Measurements from ENCODE around the gene ALPG. TPM values are rescaled to one million over a fixed set of nuclear protein-coding genes. Genes with fewer than 3 reads are reported as not detected.
"Not testable (repeated sequence)": the region's sequence is repeated elsewhere in the genome, so short reads cannot be mapped to it uniquely, and the experiment has no call there.

The ALPG gene
- total RNA-seq, 4 donors from 2014 or later = not detected

DNA sequence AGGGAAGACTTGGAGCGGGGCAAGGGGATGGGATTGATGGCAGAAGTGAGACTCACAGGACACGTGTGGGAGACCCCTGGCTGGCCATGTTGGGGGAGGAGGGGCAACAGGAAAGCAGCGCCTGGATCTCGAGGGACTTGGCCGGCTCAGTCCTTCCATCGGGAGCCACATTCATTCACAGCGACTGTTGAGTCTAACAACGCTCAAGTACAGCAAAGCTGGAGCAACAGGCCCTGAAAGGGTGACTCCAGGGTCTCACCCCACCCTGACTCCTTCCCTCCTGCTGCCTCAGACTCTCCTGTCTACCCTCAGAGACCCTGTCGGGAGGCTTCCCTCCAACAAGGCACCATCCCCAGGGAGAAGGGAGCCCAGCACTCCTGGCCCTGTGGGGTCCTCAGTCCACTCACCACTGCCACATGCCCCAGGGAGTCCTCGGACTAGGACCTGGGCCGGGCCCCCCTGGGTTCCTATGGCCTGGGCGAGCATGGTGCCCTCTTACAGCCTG lies 34.6 kb downstream of the ALPG start:
- no peaks in the 10 kb centered on the region for H3K9me3 ChIP-seq
- H3K4me1 ChIP-seq = no peaks in the 10 kb centered on the region
- H3K27ac ChIP-seq = no peak overlapping the region
- H3K27me3 ChIP-seq = no peaks in the 10 kb centered on the region
- DNase-seq = no peak
- no peak overlapping the region for H3K4me3 ChIP-seq
- TF ChIP-seq CTCF (IDR thresholded peaks at IDR 0.05) (no peak), POLR2A (IDR thresholded peaks at IDR 0.05) (no peak)
- no peaks in the 10 kb centered on the region for H3K36me3 ChIP-seq

- H3K4me1 ChIP-seq, H3K27ac ChIP-seq, H3K36me3 ChIP-seq, H3K27me3 ChIP-seq, H3K9me3 ChIP-seq, H3K4me3 ChIP-seq: not testable (repeated sequence)
- peak in 1 of 3 donors; percentile 23 for DNase-seq
Measured at GRCh38 chr2:232441922-232442321, 35.3 kb downstream of the ALPG start.

DNA sequence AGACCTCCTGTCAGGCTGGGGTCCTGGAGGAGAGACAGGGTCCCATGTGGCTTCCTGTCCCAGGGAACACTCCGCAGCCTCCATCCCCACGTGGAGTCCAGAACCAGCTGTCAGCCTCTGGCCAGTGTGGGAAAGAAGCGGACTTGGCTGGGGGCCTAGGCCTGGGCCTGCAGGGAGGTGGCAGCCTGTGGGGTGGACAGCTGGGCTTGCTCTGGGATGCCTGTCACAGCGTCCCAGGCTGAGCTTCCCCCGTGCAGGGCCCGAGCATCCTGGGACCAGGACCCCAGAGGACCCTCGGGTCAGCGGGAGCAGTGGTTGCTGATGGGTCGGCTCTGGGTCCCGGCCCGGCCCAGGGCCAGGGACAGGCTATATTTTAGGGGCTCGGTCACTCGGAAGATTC lies 35.8 kb downstream of the ALPG start:
- DNase-seq = peak in 1 of 3 donors; percentile 22
- not testable (repeated sequence) for H3K36me3 ChIP-seq, H3K27ac ChIP-seq, H3K27me3 ChIP-seq, H3K4me3 ChIP-seq, H3K9me3 ChIP-seq, H3K4me1 ChIP-seq

- not testable (repeated sequence) for H3K27me3 ChIP-seq, H3K36me3 ChIP-seq, H3K4me3 ChIP-seq, H3K4me1 ChIP-seq, H3K27ac ChIP-seq, H3K9me3 ChIP-seq
- DNase-seq = peak in 1 of 3 donors; percentile 17
Measured at GRCh38 chr2:232443047-232443446, 36.4 kb downstream of the ALPG start.

DNA sequence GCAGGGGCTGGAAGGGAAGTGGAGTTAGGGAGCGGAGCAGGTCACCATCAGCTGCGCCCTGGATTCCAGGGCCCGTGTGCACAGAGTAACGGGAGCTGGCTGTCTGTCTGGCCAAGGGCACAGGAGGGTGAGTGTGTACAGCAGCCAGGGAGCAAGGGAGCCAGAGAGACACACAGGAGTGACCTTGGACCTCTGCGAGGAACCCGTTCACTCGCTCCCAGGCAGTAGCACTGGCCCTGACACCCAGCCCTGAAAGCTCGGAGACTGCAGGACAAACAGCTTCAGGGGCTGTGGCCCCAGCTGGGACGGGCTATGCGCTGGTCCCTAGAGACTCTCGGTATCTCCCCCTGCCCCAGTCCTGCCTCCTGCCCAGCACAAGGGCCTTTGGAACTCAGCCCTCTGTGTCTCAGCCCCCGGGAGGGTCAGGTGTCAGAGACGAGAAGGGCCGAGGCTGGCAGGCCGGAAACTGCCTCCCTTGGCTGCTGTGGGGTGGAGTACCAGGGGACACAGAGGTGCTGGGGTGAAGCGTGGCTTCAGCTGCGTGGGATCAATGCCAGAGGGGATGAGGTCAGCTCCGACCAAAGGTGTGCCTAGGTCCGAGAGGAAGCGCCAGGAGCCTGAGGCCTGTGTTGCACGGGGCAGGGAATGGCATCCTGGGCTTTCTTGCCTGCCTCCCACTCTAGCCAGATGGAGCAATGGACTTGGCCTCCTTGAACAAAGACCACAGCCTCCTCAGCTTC lies 37.2 kb downstream of the ALPG start:
- not testable (repeated sequence) for H3K27ac ChIP-seq, H3K4me1 ChIP-seq, H3K9me3 ChIP-seq, H3K27me3 ChIP-seq, H3K4me3 ChIP-seq, H3K36me3 ChIP-seq
- DNase-seq = peak in 1 of 3 donors; percentile 47

DNA sequence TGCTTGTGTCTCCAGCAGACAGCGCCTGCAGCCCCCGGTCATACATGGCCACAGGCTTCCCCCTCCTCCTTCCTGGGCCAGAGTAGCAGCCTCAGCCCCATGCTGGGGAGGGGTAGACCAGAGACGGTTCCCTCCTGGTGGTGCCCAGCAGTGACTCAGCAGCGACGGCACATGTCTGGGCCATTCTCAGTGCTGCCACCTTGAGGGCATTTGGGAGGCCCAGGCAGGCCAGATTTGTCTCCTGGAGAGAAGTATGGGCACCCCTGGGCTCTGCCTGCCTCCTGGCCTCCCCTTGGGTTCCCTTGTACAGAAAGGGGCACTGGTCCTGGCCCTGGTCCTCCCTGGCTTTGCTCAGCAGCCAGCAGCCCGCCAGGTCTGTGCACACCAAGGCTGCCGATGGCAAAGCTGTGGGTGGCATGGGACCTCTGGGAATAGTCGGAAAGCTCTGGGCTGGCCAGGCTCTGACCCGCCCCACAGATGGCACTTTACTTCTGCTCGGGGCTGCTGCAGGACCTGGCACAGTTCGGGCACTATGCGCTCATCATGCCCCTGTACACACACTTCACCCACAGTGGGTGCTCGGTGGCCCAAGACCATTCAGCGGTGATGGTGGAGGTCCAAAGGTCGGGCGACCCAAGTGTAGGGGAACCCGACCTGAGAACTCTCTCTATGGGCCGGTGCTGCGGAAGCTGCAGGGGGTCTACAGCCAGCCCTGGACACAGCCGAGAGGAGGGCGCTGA lies 37.9 kb downstream of the ALPG start:
- peaks cover 0 to 9% (median 4%) of the 10 kb centered on the region in 4 donors for H3K4me1 ChIP-seq
- TF ChIP-seq POLR2A (IDR thresholded peaks at IDR 0.05) (no peak), CTCF (IDR thresholded peaks at IDR 0.05) (peak in 5 of 6 experiments; percentile 27 to 79 (median 64))
- no peaks in the 10 kb centered on the region for H3K36me3 ChIP-seq
- H3K27me3 ChIP-seq = no peaks in the 10 kb centered on the region
- no peak overlapping the region for H3K27ac ChIP-seq
- no peak overlapping the region for H3K4me3 ChIP-seq
- H3K9me3 ChIP-seq = no peaks in the 10 kb centered on the region
- peak; percentile 36 to 77 (median 71) for DNase-seq

GRCh38 chr2:232445149-232445885 lies 38.7 kb downstream of the ALPG start:
- DNase-seq, H3K4me1 ChIP-seq, H3K36me3 ChIP-seq, H3K4me3 ChIP-seq, H3K9me3 ChIP-seq, H3K27ac ChIP-seq, H3K27me3 ChIP-seq: not testable (repeated sequence)

- H3K4me3 ChIP-seq, H3K9me3 ChIP-seq, H3K27me3 ChIP-seq, H3K36me3 ChIP-seq, H3K4me1 ChIP-seq: not testable (repeated sequence)
- peak in 1 of 3 donors; percentile 54 for DNase-seq
- H3K27ac ChIP-seq = peak overlapping the region in 1 of 4 donors; percentile 94
- peak in 4 of 6 experiments; percentile 5 to 66 (median 46) for TF ChIP-seq CTCF (IDR thresholded peaks at IDR 0.05)
Measured at GRCh38 chr2:232446266-232446777, 39.7 kb downstream of the ALPG start.
